ENCODE data around the gene AIP.
"Not testable (repeated sequence)": the region's sequence is repeated elsewhere in the genome, so short reads cannot be mapped to it uniquely, and the experiment has no call there.

AIP gene

DNA sequence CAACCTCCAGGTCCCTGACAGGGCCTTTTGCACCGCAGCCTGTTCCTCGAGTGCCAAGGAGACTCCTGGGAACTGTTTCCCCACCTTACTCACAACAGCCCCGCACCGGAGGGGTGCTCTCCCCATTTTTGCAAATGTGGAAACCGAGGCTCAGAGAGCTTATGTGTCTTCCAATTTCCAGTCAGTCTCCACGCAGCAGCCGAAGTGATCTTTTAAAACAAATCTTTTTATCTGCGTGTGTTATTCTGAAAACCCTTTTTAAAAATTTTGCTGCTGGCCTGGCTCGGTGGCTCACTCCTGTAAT is 13.4 kb upstream of the AIP start:
- no peak for DNase-seq

DNA sequence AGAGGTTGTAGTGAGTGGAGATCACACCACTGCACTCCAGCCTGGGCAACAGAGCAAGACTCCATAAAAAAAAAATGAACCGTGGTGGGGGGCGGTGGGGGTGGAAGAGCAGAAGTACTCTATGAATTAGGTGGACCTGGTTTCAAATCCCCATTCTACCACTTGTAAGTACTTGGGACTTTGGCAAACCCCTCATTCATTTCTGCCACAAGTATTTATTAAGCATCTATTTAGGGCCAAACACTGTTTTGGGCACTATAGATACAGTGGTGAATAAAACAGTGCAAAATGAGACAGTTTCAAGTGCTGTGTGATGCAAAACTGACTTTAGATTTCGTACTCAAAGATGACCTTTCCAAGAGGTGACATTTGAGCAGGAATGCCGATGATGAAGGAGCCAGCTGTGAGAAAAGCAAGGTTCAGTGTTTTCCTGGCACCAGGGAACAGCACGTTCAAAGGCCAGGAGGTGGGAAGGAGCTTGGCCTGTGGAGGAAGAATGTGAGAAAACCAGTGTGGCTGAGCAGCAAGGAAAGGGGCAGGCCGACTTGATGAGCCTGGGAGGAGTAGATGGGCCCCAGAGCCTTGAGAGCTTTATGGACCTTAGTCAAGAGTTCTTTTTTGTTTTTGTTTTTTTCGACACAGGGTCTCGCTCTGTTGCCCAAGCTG is 12.4 kb upstream of the AIP start:
- DNase-seq = no peak

DNA sequence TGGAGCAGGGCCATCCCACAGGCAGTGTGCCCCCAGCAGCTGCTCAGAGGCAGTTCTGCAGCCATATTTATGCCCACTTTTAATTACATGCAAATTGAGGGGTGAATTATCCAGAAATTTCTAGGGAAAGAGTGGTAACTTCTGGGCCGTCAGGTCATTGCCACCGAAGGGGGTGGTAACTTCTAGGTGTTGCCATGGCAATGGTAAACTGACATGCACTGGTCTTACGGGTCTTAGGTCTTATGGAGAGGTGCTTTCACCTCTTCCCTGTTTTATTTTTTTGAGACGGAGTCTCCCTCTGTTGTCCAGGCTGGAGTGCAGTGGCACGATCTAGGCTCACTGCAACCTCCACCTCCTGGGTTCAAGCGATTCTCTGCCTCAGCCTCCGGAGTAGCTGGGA is 9.9 kb upstream of the AIP start:
- DNase-seq = no peak

GRCh38 chr11:67476692-67477091 is 6.1 kb upstream of the AIP start:
- not testable (repeated sequence) for DNase-seq

GRCh38 chr11:67477344-67478050 is 5.3 kb upstream of the AIP start:
- DNase-seq = not testable (repeated sequence)

DNA sequence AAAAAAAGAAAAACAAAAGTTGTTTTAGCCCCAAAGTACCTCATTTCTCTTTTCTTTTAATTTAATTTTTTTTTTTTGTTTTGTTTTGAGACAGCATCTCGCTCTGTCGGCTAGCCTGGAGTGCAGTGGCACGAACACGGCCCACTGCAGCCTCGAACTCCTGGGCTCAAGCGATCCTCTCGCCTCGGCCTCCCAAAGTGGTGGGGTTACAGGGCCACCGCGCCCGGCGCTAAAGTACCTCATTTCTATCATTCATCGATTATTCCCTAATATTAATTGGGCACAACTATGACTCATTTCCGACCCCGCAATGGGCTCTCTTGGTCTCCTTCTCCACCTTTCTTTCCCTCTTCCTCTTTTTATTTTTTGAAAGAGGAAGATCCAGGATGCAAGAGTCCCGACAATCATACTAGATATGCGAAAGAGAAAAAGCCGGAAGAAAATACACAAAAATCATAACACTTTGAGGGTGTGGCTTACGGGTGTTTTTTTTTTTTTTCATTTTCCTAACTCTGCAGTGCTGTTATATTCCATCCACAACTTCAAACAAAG is 475 bp upstream of the AIP start:
- no peak for DNase-seq

DNA sequence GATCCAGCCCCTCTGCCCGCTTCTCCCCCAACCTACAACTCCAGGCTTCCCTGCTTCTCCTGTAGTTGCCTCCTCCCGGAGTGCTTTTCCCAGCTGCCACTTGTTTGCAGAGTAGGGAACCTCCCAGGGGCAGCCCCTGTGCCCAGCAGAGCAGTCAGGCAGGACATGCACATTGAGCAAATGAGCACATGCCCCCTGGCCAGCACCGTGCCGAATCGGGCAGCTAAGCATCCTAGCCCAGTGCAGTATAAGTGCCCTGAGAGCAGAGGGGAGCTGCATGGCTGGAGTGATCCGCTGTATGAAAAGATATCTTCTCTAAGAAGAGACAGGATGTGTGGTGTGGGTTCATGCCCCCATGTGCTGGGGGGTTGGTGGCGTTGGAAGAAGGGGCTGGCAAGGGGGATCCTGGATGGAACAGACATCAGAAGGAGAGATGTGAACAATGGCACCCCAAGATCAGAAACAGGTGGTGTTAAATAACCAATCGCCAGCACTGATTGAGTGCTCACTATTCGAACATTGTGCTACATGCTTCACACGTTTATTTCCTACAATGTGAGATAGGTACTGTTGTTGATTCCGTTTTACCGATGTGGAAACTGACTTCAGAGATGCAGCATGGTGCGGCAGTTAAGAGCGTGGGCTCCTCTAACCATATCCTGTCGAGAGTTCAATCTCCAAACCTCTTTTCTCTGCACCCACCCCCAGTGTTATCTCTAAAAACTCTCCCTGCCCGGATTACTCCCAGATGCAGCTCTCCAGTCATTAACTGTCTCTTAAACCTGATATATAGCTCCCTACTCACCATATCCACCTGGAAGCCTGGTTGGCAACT is 1.2 kb downstream of the AIP start:
- DNase-seq = no peak

DNA sequence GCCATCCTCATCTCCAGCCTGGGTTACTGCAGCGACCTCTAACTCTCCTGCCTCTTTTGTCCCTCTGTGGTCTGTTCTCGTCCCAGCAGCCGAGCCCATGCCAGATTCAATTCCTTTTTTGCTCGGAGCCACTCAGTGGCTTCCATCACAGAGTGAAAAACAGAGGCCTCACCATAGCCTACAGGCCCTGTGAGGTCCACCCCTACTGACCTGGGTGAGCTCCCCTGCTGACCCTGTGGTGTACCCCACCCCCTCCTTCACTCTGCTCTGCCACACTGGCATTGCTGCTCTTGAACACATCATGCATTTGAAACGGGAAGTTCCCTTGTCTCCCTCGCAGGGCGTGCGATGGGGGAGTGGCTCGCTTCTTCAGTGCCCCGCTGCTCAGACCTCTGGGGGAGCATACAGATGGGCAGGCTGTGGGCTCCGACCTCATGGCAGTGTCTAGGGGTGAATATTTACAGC is 2.1 kb downstream of the AIP start:
- DNase-seq = no peak

DNA sequence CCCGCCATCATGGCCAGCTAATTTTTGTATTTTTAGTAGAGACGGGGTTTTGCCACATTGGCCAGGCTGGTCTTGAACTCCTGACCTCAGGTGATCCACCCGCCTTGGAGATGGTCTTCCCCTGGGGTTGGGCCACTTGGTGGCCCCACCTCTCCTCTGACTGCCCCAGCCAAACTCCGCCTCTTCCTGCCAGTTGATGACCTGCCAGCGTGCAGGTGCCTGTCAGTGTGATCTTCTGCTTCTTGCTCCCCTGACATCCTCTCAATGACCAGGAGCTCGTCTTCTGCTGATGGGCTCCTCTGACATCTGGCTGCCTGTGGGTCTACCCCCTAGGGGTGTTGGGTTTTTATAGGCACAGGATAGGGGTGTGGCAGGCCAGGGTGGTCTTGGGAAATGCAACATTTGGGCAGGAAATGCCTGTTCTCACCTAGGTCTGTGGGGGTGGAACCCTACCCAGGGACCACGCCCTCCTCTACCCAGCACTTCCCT is 3.1 kb downstream of the AIP start:
- not testable (repeated sequence) for DNase-seq

GRCh38 chr11:67486481-67487195 is 3.8 kb downstream of the AIP start:
- DNase-seq = no peak

DNA sequence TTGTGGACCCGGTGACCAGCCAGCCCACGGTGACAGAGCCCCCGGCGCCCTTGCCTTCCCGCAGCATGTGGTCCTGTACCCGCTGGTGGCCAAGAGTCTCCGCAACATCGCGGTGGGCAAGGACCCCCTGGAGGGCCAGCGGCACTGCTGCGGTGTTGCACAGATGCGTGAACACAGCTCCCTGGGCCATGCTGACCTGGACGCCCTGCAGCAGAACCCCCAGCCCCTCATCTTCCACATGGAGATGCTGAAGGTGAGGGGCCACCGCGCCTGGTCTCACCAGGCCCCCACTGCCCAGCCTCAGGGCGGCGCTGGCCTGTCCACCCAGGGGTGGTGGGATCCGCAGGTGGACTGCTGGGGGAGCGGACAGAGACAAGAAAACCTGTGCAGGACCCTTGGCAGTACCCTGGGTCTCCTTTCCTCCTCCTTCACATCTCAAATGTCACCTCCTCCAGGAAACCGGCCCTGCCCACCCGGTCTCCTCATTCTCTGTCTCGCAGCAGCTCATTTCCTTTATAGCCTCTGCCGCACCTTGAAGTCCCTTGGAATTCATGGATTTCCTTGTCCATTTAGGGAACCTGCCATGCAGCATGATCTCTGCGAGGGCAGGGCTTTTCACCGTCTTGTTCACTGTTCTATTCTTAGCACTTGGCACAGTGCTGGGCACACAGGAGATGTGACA is 6.5 kb downstream of the AIP start:
- DNase-seq = no peak

DNA sequence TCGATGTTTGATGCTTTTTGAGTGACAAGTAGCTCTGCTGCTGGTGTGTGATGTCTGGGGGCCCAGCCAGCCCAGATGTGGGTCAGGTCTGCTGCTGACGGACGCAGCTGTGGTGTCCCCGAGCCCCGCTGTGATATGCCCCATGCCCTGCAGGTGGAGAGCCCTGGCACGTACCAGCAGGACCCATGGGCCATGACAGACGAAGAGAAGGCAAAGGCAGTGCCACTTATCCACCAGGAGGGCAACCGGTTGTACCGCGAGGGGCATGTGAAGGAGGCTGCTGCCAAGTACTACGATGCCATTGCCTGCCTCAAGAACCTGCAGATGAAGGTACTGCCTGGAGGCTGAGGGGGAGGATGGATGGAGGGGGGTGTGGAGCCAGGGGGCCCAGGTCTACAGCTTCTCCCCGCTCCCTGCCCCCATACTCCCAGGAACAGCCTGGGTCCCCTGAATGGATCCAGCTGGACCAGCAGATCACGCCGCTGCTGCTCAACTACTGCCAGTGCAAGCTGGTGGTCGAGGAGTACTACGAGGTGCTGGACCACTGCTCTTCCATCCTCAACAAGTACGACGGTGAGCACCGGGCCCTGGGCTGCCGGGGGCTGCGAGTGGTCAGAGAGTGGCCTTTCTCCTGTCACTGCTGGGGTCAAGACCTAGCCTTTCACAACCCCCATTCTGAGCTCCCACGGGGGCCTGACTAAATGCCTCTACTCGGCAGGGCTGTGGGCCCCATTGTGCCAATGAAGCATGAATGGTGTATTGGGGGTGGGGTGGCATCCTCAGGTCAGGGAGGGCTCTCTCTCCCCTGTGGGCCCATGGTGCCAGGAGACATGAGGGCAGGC is 7.3 kb downstream of the AIP start:
- no peak for DNase-seq

DNA sequence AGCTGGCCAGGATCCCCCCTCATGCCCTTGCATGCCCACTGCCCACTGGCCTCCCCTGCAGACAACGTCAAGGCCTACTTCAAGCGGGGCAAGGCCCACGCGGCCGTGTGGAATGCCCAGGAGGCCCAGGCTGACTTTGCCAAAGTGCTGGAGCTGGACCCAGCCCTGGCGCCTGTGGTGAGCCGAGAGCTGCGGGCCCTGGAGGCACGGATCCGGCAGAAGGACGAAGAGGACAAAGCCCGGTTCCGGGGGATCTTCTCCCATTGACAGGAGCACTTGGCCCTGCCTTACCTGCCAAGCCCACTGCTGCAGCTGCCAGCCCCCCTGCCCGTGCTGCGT is 7.9 kb downstream of the AIP start:
- DNase-seq = no peak

- no peak for DNase-seq
Measured at GRCh38 chr11:67491276-67492068, 8.6 kb downstream of the AIP start.

DNA sequence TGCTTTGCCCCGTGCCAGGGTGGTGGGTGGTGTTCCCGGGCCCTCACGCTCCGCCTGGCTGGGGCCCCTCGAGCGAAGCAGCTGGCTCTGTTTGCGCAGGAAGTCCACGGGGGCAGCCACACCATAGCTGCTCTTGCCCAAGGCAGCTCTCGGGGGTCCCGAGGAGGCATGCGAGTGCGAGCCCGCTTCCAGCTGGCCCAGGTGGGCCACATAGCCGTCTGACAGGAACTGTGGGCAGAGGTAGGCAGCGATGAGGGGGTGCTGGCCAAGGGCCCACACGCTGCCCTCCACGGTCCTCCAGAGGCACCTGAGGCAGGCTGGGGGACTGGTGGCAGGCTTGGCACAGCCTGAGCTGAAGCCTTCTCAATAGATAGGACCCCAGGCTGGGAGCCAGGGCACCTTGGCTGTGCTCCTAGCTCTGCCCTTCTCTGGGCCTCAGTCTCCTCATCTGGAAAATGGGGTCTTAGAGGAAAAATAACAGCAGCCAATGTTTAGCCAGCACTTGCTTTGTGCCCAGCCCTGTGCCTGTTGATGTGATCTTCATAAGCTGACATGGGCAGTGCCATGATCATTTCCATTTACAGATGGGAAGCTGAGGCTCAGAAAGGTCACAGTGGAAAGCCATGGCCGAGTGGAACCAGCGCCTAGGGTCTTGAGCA is 9.4 kb downstream of the AIP start:
- no peak for DNase-seq

- no peak for DNase-seq
Measured at GRCh38 chr11:67492801-67493547, 10.1 kb downstream of the AIP start.

GRCh38 chr11:67493548-67494370 is 10.9 kb downstream of the AIP start:
- no peak for DNase-seq

Measured in NCI-H774 (cell line).